Gastrocnemius medialis (tissue), 4 donors: Measurements from ENCODE around the gene TCN2. TPM values are rescaled to one million over a fixed set of nuclear protein-coding genes. Genes with fewer than 3 reads are reported as not detected.

Source experiments
- ATAC-seq, 2 donors: fragments of 150-250 bp; one replicate each; pipeline ENCODE4 v1.9.1; 2016
- DNase-seq, 2 donors: peaks; one replicate each; pipeline ENCODE4 v3.0.0-alpha.2; 2019
- H3K27ac ChIP-seq, 4 donors: fragments of 200-600 bp; sonication (generic); 1 replicate in 1 of 4; 2 replicates in 3 of 4; pipeline ENCODE4 v1.5.1; 2016 to 2018; ENCODE audit warnings: mild to moderate bottlenecking in 2 of 4, moderate library complexity in 1 of 4
- H3K27me3 ChIP-seq, 3 donors: fragments of 200-600 bp; sonication (generic) in 2 of 3; 1 replicate in 1 of 3; 2 replicates in 2 of 3; pipeline versions ENCODE4 v1.5.1 to v1.6.0; 2016 to 2019; ENCODE audit warnings: mild to moderate bottlenecking in 1 of 3, moderate library complexity in 1 of 3
- H3K36me3 ChIP-seq, 2 donors: fragments of 200-600 bp; sonication (generic) in 1 of 2; one replicate each; pipeline ENCODE4 v1.5.1; 2017 to 2018
- H3K4me1 ChIP-seq, 2 donors: fragments of 200-600 bp; sonication (generic) in 1 of 2; one replicate each; pipeline ENCODE4 v1.5.1; 2016 to 2017; ENCODE audit warnings: mild to moderate bottlenecking in 2 of 2
- H3K4me3 ChIP-seq, 4 donors: fragments of 200-600 bp; sonication (generic) in 3 of 4; 1 replicate in 1 of 4; 2 replicates in 3 of 4; pipeline ENCODE4 v1.5.1; 2016 to 2019; ENCODE audit warnings: mild to moderate bottlenecking in 2 of 4
- H3K9me3 ChIP-seq, 3 donors: fragments of 200-600 bp; sonication (generic) in 2 of 3; 1 replicate in 1 of 3; 2 replicates in 2 of 3; pipeline ENCODE4 v1.5.1; 2016 to 2019
- POLR2A ChIP-seq, 2 donors: fragments of 450-650 bp; IDR thresholded peaks; one replicate each; pipeline ENCODE4 v1.6.1; 2017; ENCODE audit warnings: antibody characterized with exemption in 2 of 2, mild to moderate bottlenecking in 2 of 2, moderate library complexity in 2 of 2
- in situ Hi-C, 4 donors: fragments of 200-750 bp; cut with MboI; loops; one replicate each; pipeline versions ENCODE4 v1.15.0 to v1.8.0; 2017; ENCODE audit warnings: low sequenced_read_pairs in 4 of 4
- intact Hi-C: fragments of 100-400 bp; cut with DNase I; formaldehyde crosslinking; loops from one replicate; pipeline ENCODE4 v1.15.1; 2023; ENCODE audit warnings: low total_unique reads
- total RNA-seq, 4 donors: library from RNA; depleted of rRNA; stranded (reverse); fragments of >200 nt; gene quantifications; one replicate each; pipeline versions ENCODE4 v1.1.0 to v1.2.3, GENCODE V29; 2016
- TF ChIP-seq, protein P1 (sequence below), 5 experiments: fragments of 450-650 bp in 3 of 5; fragments of 200-600 bp in 2 of 5; sonication (generic) in 2 of 5; IDR thresholded peaks in 4 of 5; conservative IDR thresholded peaks in 1 of 5; 1 replicate in 4 of 5; 2 replicates in 1 of 5; pipeline ENCODE4 v1.5.1; 2016 to 2019; ENCODE audit warnings: antibody characterized with exemption in 5 of 5, mild to moderate bottlenecking in 3 of 5, moderate library complexity in 3 of 5

Gene TCN2
- total RNA-seq, 4 donors from 2014 or later = 5.1 to 12.8 (median 11.7) TPM

DNA sequence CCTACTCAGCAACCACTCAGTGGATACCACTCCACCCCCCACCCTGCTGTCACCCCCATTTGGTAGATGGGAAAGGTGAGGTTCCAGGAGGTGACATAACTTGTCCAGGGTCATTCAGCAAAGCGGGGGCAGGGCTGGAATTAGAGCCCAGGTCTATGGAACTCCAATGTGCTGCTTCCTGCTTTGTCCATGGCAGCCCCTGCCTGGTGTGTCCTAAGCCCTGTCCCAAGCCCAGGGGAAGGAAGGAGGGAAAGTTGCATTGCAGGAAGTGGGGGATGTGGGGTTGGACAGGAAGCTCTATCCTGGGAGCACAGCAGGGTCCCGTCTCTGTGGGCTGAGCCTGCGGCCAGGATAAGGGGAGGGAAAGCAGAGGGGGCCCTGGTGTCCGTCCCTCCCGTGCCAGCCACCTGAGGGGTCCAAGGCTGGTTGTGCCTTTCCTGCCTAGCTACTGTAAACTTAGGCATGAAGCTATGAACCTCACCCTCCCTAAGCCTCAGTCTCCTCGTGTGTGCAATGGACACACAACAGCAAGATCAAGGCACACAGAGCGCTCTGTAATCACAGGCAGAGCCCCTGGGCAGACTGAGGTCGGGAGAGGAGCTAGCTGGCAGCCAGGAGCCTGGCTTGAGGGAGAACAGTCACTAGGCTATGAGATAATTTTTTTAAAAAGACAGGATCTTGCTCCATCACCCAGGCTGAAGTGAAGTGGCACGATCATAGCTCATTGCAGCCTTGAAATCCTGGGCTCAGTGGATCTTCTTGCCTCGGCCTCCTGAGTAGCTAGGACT is 45.4 kb upstream of the TCN2 start:
- no peaks in the 10 kb centered on the region for H3K4me1 ChIP-seq
- H3K36me3 ChIP-seq = no peaks in the 10 kb centered on the region
- intact Hi-C loops (no loop called here), in situ Hi-C loops (no loop called here)
- no peaks in the 10 kb centered on the region for H3K9me3 ChIP-seq
- ATAC-seq = no peak
- H3K4me3 ChIP-seq = no peak overlapping the region
- DNase-seq = no peak
- H3K27me3 ChIP-seq = no peaks in the 10 kb centered on the region
- no peak overlapping the region for H3K27ac ChIP-seq
- no peak for TF ChIP-seq POLR2A (IDR thresholded peaks at IDR 0.05)
- TF ChIP-seq, protein P1, sequence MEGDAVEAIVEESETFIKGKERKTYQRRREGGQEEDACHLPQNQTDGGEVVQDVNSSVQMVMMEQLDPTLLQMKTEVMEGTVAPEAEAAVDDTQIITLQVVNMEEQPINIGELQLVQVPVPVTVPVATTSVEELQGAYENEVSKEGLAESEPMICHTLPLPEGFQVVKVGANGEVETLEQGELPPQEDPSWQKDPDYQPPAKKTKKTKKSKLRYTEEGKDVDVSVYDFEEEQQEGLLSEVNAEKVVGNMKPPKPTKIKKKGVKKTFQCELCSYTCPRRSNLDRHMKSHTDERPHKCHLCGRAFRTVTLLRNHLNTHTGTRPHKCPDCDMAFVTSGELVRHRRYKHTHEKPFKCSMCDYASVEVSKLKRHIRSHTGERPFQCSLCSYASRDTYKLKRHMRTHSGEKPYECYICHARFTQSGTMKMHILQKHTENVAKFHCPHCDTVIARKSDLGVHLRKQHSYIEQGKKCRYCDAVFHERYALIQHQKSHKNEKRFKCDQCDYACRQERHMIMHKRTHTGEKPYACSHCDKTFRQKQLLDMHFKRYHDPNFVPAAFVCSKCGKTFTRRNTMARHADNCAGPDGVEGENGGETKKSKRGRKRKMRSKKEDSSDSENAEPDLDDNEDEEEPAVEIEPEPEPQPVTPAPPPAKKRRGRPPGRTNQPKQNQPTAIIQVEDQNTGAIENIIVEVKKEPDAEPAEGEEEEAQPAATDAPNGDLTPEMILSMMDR (IDR thresholded peaks at IDR 0.05 in 4 of 5, conservative IDR thresholded peaks at IDR 0.05 in 1 of 5) = no peak

GRCh38 chr22:30562366-30562765 is 44.6 kb upstream of the TCN2 start:
- TF ChIP-seq, protein P1 (IDR thresholded peaks at IDR 0.05 in 4 of 5, conservative IDR thresholded peaks at IDR 0.05 in 1 of 5) = no peak
- TF ChIP-seq POLR2A (IDR thresholded peaks at IDR 0.05) = no peak
- intact Hi-C loops = no loop called here
- no peak for DNase-seq
- Histone ChIP-seq H3K4me1 (no peaks in the 10 kb centered on the region), H3K9me3 (no peaks in the 10 kb centered on the region), H3K4me3 (no peak overlapping the region), H3K27ac (no peak overlapping the region), H3K27me3 (no peaks in the 10 kb centered on the region), H3K36me3 (no peaks in the 10 kb centered on the region)
- no peak for ATAC-seq
- in situ Hi-C loops = no loop called here

- DNase-seq (no peak), ATAC-seq (no peak)
- Histone ChIP-seq H3K27me3 (no peaks in the 10 kb centered on the region), H3K4me1 (no peaks in the 10 kb centered on the region), H3K36me3 (no peaks in the 10 kb centered on the region), H3K9me3 (no peaks in the 10 kb centered on the region), H3K4me3 (no peak overlapping the region), H3K27ac (no peak overlapping the region)
- in situ Hi-C loops = no loop called here
- intact Hi-C loops = no loop called here
- TF ChIP-seq, protein P1 (IDR thresholded peaks at IDR 0.05 in 4 of 5, conservative IDR thresholded peaks at IDR 0.05 in 1 of 5) = no peak
Measured at GRCh38 chr22:30564045-30564760, 42.8 kb upstream of the TCN2 start.

DNA sequence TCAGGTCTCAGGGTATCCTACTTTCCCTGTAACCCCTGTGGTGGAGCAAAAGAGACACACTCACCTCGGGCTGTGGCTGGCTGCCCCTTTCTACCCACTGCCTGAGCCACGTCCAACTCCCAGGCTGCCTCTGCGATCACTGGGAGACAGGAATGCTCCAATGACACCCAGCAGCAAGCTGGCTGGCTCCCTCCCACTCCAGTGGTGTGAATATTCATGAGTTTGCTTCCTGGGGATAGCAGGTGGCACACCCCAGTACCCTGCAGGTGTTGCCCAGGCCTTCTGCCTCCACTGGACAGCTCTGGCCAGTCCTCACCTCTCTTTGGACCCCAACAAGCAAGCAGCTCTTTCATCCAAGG is 42.2 kb upstream of the TCN2 start:
- intact Hi-C loops (no loop called here), in situ Hi-C loops (no loop called here)
- TF ChIP-seq POLR2A (IDR thresholded peaks at IDR 0.05) = no peak
- TF ChIP-seq, protein P1 (IDR thresholded peaks at IDR 0.05 in 4 of 5, conservative IDR thresholded peaks at IDR 0.05 in 1 of 5) = no peak
- H3K4me1 ChIP-seq = no peaks in the 10 kb centered on the region
- H3K9me3 ChIP-seq = no peaks in the 10 kb centered on the region
- H3K27me3 ChIP-seq = no peaks in the 10 kb centered on the region
- no peaks in the 10 kb centered on the region for H3K36me3 ChIP-seq
- H3K4me3 ChIP-seq = no peak overlapping the region
- DNase-seq (no peak), ATAC-seq (no peak)
- no peak overlapping the region for H3K27ac ChIP-seq
